A673 (cell line): ENCODE data around the gene CHRNB1.

Experiments
- EZH2 ChIP-seq: fragments of 200-600 bp; sonication (generic); IDR thresholded peaks from 2 replicates; pipeline ENCODE4 v1.6.1; 2017; ENCODE audit warnings: borderline replicate concordance, low read depth, mild to moderate bottlenecking, mixed read lengths, antibody characterized with exemption, low read length; ENCODE audit not compliant: poor library complexity, severe bottlenecking
- TF ChIP-seq, protein P1 (sequence below): fragments of 300-800, 200-600 bp; sonication (generic); conservative IDR thresholded peaks from 2 replicates; pipeline ENCODE4 v1.5.1; 2017; ENCODE audit warnings: low read depth, mild to moderate bottlenecking, antibody characterized with exemption, low read length, moderate library complexity, mixed read lengths

- TF ChIP-seq, protein P1, sequence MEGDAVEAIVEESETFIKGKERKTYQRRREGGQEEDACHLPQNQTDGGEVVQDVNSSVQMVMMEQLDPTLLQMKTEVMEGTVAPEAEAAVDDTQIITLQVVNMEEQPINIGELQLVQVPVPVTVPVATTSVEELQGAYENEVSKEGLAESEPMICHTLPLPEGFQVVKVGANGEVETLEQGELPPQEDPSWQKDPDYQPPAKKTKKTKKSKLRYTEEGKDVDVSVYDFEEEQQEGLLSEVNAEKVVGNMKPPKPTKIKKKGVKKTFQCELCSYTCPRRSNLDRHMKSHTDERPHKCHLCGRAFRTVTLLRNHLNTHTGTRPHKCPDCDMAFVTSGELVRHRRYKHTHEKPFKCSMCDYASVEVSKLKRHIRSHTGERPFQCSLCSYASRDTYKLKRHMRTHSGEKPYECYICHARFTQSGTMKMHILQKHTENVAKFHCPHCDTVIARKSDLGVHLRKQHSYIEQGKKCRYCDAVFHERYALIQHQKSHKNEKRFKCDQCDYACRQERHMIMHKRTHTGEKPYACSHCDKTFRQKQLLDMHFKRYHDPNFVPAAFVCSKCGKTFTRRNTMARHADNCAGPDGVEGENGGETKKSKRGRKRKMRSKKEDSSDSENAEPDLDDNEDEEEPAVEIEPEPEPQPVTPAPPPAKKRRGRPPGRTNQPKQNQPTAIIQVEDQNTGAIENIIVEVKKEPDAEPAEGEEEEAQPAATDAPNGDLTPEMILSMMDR: no peak
- TF ChIP-seq EZH2: no peak
These were observed 23.7 kb upstream of the CHRNB1 start for GRCh38 chr17:7421186-7421585.
